ENCODE data around the gene ZNF778. TPM values are rescaled to one million over a fixed set of nuclear protein-coding genes. Genes with fewer than 3 reads are reported as not detected.

Gene ZNF778
- total and polyA plus RNA-seq, 2 of the 8 experiments (the other 6 are each of a cell fraction or from before 2014, with no cell fraction given), result 9.5 to 21.9 TPM

DNA sequence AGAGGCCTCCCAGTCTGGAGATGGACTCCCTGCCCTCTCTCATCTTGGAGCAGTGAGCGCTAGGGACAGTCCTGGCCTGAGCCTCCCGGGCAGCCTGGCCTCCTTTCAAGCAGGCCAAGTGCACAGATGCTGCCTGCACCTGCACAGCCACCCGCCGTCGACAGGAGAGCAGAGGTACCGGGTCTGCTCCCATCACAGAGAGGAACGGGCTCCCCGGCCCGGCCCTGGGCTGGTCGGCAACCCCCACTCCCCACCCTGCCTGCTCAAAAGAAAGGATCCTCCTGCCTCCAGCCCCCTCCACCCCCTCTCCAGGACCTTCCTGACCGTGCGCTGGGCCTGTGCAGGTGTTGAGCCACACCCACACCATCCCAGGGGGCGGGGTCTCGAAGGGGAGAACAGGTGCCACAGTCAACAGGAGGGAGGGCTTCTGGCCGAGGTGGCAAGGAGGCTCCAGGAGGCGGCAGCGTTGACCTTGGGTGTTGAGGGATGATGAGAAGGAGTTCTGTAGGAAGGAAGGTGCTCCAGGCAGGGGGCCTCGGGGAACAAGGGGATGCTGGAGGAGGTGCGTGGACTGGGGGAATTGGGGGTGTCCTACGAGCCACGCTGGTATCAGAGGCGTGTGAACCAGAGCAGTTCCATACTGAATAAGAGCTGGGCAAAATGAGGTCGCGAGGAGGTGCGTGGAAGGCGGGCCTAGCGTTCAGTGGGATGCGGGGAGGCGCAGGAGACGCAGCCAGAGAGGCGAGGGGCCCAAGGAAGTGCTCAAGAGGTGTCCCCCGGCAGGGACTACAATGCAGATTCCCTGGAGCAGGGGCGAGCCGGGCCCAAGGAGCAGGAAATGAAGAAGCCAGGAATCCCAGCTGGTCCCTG is 46.9 kb upstream of the ZNF778 start (continued):
- TF ChIP-seq, protein P1, sequence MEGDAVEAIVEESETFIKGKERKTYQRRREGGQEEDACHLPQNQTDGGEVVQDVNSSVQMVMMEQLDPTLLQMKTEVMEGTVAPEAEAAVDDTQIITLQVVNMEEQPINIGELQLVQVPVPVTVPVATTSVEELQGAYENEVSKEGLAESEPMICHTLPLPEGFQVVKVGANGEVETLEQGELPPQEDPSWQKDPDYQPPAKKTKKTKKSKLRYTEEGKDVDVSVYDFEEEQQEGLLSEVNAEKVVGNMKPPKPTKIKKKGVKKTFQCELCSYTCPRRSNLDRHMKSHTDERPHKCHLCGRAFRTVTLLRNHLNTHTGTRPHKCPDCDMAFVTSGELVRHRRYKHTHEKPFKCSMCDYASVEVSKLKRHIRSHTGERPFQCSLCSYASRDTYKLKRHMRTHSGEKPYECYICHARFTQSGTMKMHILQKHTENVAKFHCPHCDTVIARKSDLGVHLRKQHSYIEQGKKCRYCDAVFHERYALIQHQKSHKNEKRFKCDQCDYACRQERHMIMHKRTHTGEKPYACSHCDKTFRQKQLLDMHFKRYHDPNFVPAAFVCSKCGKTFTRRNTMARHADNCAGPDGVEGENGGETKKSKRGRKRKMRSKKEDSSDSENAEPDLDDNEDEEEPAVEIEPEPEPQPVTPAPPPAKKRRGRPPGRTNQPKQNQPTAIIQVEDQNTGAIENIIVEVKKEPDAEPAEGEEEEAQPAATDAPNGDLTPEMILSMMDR (IDR thresholded peaks at IDR 0.05; ENCODE audit: control extremely low read depth in 1 of 3, insufficient read depth in 1 of 3, low read depth in 1 of 3, low read length in 3 of 3), result peak in 2 of 3 experiments; percentile 17 to 23; a peak in 2 of 4 replicates
